D721Med (cell line): Measurements from ENCODE around the gene DPP10.

Experiments used
- DNase-seq: peaks from one replicate; pipeline ENCODE4 v3.0.0; 2011; ENCODE audit warnings: low spot score; ENCODE audit not compliant: insufficient read length
- FAIRE-seq: peaks from 2 replicates; lab custom pipeline; 2011; peaks lifted over from hg19 to GRCh38; lab: Jason Lieb, UNC
- TF ChIP-seq, protein P1 (sequence below): IDR thresholded peaks from 2 replicates; pipeline ENCODE4 v1.5.1; 2012; ENCODE audit warnings: mild to moderate bottlenecking, control low read depth; ENCODE audit not compliant: insufficient read depth; ENCODE audit errors: missing control alignments

The DPP10 gene

DNA sequence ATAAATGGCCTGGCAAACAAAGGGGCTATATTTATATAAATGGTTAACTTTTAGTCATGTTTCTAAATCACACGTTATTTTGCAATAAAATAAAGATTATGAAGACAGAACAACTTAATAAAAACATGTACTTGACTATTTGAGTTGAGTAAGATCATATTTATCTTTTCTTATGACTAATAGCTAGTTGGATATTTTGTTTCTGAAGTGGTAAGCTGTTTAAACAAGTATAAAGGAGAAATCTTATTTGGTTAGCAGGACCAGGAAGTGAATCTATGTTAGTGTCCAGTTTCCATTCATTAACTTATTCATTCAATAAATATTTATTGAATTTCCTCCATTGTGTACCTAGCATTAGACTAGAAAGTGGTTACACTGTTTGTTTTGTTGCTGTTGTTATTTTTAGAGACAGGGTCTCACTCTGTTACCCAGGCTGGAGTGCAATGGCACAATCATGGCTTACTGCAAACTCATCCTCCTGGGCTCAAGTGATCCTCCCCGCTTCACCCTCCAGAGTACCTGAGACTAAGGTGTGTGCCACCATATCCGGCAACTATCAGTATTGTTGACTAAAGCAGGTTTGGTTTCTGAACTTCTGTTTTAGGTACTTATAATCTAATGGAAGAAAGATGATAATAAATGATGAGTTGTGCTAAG, 312.6 kb downstream of the DPP10 start:
- TF ChIP-seq, protein P1, sequence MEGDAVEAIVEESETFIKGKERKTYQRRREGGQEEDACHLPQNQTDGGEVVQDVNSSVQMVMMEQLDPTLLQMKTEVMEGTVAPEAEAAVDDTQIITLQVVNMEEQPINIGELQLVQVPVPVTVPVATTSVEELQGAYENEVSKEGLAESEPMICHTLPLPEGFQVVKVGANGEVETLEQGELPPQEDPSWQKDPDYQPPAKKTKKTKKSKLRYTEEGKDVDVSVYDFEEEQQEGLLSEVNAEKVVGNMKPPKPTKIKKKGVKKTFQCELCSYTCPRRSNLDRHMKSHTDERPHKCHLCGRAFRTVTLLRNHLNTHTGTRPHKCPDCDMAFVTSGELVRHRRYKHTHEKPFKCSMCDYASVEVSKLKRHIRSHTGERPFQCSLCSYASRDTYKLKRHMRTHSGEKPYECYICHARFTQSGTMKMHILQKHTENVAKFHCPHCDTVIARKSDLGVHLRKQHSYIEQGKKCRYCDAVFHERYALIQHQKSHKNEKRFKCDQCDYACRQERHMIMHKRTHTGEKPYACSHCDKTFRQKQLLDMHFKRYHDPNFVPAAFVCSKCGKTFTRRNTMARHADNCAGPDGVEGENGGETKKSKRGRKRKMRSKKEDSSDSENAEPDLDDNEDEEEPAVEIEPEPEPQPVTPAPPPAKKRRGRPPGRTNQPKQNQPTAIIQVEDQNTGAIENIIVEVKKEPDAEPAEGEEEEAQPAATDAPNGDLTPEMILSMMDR = no peak
- FAIRE-seq (no peak), DNase-seq (no peak)

DNA sequence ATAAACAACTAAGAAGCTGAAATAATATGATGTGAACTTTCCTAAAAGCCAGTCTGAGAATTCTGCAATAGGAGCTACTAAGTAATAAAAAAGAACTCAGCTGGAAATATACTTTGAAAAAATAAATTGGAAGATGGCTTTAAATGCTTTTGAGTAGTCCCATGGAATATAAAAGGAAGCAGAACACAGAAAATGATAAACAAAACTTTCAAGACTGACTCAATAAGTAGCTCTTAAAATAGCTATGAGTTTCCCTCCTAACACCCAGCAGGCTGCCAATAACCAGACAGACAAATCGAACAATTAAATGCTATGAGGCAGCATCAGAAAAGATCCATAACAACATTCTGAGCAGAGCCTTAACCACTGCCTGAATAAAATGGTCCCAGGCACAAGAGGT, 319.9 kb downstream of the DPP10 start:
- DNase-seq (no peak), FAIRE-seq (no peak)
- TF ChIP-seq, protein P1 = no peak

DNA sequence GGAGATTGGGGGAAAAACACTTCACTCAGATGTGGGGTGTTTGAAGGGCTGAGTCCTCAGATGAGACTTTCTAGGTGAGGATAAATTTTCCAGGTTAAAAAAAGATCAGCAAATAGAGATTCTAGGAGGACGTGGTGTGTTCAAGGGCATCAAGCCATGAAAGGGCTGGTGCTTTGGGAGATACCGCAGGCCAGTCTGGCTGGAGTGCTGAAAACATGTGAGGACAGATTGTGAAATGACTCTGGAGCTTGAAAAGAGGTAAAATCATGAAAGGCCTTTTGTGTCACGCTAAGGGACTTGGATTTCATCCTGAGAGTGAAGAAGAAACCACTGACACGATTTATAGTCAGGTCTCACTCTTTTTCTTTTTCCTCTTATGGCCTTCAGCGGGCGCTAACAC, 320.5 kb downstream of the DPP10 start:
- FAIRE-seq (no peak), DNase-seq (no peak)
- TF ChIP-seq, protein P1 = no peak

DNA sequence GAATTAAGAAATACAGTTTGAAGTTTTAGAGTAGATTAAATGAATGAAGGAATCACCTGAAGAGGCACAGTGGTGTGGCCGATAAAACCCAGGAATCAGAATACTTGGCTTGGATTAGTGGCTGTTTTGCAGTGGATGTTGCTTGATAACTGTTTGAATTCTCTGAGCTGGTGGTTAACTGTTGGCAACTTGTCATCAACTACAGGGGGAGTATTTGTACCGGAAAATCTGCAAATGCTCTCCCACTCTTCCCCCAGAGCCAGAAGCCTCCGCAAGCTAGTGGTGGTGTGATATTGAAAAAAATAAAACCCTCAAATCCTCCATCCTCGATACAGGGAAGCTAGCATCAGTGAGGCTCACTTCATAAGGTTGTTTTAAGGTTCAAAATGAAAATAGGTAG, 326.7 kb downstream of the DPP10 start:
- no peak for DNase-seq
- TF ChIP-seq, protein P1 = no peak
- no peak for FAIRE-seq

DNA sequence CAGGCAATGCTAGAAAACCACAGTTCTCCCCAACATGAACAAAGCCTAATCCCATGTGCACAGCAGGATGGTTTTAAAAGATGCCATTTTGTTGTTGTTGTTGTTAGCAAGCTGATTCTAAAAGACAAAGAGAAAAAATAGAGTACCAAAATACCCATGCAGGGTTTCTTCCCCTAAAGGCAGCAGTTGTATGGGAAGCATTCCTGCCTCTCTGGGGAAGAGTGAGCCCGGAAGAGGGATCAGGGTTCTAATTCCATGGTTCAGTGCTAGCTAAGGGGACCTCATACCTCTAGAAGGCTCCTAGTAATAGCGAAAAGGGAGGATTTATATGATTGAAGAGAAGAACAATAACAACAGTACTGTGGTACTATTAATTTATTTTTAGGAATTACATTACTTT, 327.6 kb downstream of the DPP10 start:
- TF ChIP-seq, protein P1 = no peak
- FAIRE-seq (no peak), DNase-seq (no peak)

DNA sequence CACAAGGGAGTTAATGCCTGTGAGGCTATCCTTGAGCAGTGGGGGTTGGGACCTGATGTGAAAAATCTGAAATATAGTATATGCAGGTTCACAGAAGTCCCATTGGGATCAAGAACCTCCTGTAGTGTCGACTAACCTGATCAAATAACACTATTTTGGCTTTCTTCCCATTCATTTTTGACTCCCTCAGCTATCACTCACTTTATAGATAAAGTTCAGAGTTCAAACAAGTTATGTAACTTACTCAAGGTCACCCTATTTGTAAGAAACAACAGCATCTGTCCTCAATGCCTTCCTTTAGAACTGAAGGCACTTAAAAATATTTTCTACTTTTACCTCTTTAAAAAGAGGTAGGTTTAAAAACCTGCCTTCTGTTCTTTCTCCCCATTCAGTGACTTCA, 341.6 kb downstream of the DPP10 start:
- FAIRE-seq = no peak
- TF ChIP-seq, protein P1 = no peak

DNA sequence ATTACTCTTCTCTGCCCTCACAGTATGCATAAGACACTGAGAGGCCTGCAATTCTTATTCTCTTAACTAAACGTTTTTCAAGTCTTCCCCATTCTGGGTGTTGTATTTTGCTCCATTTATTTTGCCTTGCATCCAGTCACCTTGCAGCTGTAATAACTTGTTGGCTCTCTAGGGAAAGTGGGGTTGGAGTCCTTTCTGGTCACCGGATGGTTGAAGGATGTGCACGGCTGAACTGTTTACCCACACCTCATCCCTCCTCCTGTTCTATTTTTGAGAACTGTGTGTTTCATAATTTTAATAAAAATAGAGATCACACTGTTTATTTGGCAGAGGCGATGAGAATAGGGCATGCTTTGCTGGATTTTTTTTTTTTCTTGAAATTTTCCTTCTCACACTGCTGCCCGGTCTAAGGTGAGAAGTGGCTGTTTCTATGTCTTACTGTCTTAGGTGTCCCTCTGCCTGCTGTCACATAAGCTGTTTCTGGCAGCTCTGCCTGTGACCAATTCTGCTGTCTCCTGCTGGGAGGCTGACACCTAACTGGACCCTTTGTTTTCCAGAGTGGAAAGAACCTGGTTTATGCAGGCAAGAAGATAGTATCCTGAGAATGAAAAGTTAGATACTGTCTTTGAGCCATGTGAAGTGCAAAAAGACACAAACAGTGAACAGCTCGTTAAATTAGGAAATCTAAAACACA, 342.6 kb downstream of the DPP10 start:
- DNase-seq (no peak), FAIRE-seq (no peak)
- TF ChIP-seq, protein P1 = no peak

More for the DNA sequence above, 341.6 kb downstream of the DPP10 start:
- DNase-seq = no peak
